HG03558 (cell line): ENCODE measurements around the gene KRTAP1-3.
"Not testable (repeated sequence)": the region's sequence is repeated elsewhere in the genome, so short reads cannot be mapped to it uniquely, and the experiment has no call there.

Experiments used
- ATAC-seq: cut with Tn5 transposase; IDR thresholded peaks from one replicate; pipeline ENCODE4 v1.9.1; 2021; ENCODE audit warnings: moderate number of reproducible peaks; ENCODE audit not compliant: unreplicated experiment; ENCODE audit errors: extremely low read depth

KRTAP1-3 gene

GRCh38 chr17:41055130-41055529, 20.5 kb upstream of the KRTAP1-3 start, which contains the start of gene KRTAP2-2:
TSS of gene KRTAP2-2 (minus strand) at chr17:41055230. CDS start at chr17:41055211, 19 bp downstream.
- not testable (repeated sequence) for ATAC-seq

DNA sequence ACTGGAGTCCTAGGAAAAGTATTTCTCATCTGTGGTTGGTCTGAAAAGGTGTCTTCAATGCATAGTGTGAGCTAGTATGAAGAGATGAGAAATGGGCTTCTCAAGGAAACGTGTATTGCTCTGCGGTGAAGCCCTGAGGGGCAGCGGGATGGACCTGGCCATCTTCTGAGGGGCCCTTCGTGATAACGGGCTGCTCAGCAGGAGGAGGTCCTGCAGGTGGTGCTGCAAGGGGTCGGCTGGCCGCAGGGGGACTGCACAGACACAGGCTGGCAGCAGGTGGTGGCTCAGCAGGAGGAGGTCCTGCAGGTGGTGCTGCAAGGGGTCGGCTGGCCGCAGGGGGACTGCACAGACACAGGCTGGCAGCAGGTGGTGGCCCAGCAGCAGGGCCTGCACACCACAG, 19.9 kb upstream of the KRTAP1-3 start:
- not testable (repeated sequence) for ATAC-seq

- ATAC-seq = no peak
Measured at GRCh38 chr17:41054025-41054424, 19.4 kb upstream of the KRTAP1-3 start.

DNA sequence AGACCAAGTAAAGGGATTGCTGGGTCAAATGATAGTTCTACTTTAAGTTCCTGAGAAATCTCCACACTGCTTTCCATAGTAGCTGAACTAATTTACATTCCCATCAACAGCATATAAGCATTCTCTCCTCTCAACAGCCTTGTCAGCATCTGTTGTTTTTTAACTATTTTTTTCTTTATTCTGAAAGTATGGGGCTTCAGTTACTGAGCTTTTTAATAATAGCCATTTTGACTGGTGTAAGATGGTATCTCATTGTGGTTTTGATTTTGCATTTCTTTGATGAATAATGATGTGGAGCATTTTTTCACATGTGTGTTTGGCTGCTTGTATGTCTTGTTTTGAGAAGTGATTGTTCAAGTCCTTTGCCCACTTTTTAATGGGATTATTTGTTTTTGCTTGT, 17.9 kb upstream of the KRTAP1-3 start:
- ATAC-seq = no peak

GRCh38 chr17:41049110-41049509, 14.4 kb upstream of the KRTAP1-3 start:
- ATAC-seq = no peak

DNA sequence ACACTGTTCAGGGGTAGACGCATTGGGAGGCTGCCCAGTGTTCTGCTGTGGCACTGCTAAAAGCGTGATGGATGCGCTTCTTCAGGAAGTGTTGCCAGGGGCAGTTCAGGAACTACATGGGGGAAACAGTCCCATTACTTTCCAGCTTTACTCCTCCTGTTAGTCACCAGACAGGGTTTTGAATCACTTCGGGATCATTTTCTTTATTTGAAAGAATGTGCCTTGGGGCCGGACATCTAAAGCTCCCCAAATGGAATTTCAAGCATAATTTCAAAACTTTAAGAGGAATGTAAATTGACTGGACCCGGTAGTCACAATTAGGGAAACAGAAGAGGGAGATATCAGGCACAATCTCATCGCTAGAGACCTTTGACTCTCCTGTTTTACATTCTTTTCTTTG, 13.8 kb upstream of the KRTAP1-3 start:
- ATAC-seq = no peak

GRCh38 chr17:41046735-41047465, 12.2 kb upstream of the KRTAP1-3 start, which contains the start of gene KRTAP2-1:
TSS of gene KRTAP2-1 (minus strand) at chr17:41047316. CDS start at chr17:41047267, 49 bp downstream.
- not testable (repeated sequence) for ATAC-seq

DNA sequence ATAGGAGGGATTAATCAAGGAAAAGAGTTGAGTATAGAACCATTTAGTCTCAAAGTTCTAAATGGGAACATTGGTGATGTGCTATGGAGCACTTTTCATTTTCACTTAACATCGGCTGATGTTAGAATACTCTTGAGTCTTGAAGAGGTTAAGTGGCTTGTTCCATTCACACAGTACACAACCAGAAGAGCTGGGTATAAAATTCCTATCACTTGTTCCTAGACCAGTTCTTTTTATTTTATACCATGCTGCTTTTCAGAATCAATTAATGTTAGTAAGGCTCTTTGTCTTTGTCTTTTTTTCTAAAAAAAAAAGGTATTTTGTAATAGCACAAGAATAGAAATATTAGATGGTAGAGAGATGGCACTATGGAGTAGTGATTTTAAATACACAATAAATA, 8.3 kb upstream of the KRTAP1-3 start:
- ATAC-seq = no peak

GRCh38 chr17:41040783-41041571, 6.3 kb upstream of the KRTAP1-3 start, which contains the start of gene KRTAP1-1:
TSS of gene KRTAP1-1 (minus strand) at chr17:41041450. CDS start at chr17:41041397, 53 bp downstream.
- ATAC-seq = not testable (repeated sequence)

DNA sequence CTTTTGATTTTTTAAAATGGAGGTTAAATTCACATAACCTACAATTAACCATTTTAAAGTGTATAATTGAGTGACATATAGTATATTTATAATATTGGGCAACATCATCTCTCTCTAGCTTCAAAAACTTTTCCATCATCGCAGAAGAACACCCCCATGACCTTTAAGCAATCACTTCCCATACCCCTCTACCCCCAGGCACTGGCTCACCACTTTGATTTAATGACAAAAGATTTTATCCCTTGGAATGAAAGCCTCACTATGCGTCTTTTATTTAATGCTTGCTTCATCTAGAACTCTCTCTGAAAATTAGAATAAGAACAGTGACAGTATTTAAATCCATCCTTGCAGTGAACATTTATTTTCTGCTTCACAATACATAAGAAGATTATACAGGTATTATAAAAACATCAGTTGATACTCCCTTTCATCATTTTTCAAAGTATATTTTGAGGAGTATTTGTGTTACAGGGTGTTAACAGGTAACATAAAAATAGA, 3.2 kb upstream of the KRTAP1-3 start:
- ATAC-seq = no peak

- ATAC-seq = no peak
Measured at GRCh38 chr17:41029633-41030245, 4.9 kb downstream of the KRTAP1-3 start, which contains the start of gene KRTAP1-4. TSS of gene KRTAP1-4 (minus strand) at chr17:41030195. CDS start at chr17:41030078, 117 bp downstream.

DNA sequence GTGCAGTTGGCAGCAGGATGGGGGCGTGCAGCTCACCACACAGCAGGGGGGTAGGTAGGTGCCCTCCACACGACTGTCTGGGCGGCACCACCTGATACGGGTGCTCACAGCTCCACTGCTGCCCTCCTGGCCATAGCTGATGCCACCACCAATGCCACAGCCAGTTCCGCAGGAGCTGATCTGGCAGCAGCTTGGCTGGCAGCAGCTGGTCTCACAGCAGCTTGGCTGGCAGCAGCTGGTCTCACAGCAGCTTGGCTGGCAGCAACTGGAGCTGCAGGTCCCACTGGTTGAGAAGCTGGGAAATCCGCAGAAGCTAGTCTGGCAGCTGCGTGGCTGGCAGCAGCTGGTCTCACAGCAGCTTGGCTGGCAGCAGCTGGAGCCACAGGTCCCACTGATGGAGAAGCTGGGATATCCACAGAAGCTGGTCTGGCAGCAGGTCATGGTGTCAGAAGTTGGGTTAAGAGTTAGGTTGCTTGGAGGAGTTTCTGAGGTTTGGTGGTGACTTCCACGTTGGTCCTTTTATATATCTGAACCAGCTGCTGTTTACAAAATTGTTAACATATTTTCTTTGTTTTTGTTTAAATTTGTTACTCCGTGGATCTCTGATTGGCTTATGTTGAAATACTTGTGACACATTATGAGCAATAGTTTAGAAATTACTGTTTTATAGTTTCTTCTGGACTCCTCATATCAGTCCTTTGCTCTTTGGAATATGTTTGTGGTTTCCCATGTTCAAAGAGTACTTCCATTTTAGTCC, 7.8 kb downstream of the KRTAP1-3 start, which contains the start of gene KRTAP1-5:
TSS of gene KRTAP1-5 (minus strand) at position 494 of the 757 bp plus-strand sequence. CDS start at position 441, 53 bp downstream.
- ATAC-seq = no peak

- no peak for ATAC-seq
Measured at GRCh38 chr17:41024697-41025096, 10.0 kb downstream of the KRTAP1-3 start.

- no peak for ATAC-seq
Measured at GRCh38 chr17:41020336-41020735, 14.3 kb downstream of the KRTAP1-3 start.

- ATAC-seq = no peak
Measured at GRCh38 chr17:41019415-41019814, 15.3 kb downstream of the KRTAP1-3 start.

GRCh38 chr17:41018541-41018940, 16.1 kb downstream of the KRTAP1-3 start:
- no peak for ATAC-seq

GRCh38 chr17:41016578-41017215, 18.0 kb downstream of the KRTAP1-3 start:
- no peak for ATAC-seq

DNA sequence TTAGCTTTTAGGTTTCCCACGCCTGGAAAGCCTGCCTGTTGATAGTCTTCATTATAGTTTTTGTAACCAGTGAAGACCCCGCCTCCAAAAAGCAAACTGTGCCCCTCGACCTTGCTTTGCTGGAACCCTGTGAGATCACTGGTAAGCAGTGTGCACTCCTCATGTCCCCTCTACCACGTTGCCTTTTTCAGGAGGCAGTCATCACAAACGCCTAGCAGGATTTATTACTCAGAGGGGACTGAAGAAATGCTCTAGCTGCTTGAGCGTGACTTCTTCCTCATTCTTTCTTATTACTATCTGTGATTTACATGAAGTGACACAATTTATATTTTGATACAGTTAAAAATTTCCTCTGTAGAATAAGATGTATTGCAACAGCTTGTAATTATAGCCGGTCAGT, 19.2 kb downstream of the KRTAP1-3 start:
- no peak for ATAC-seq

DNA sequence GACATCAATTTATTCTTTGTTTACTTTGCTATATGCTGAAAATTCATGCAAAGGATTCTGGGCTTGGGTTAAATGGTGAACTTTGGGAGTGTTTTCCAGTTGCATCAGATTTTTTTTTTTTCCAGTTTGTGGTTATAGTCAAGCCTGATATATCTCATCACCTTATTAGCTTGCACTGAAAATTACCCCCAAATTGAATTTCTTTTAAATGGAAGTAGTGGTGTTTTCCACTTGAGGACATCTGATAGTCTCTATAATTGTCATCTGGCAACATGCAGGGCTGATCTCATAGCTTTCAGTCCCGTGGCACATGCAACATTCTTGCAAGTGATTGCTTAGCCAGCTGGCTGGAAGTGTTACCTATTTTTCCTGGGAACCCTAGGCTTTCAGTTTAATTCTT, 21.1 kb downstream of the KRTAP1-3 start:
- no peak for ATAC-seq
